ENCODE data around the gene KIF27. TPM values are rescaled to one million over a fixed set of nuclear protein-coding genes. Genes with fewer than 3 reads are reported as not detected.

KIF27 gene
- total RNA-seq, 1 donor from 2014 or later: 5.0 TPM

DNA sequence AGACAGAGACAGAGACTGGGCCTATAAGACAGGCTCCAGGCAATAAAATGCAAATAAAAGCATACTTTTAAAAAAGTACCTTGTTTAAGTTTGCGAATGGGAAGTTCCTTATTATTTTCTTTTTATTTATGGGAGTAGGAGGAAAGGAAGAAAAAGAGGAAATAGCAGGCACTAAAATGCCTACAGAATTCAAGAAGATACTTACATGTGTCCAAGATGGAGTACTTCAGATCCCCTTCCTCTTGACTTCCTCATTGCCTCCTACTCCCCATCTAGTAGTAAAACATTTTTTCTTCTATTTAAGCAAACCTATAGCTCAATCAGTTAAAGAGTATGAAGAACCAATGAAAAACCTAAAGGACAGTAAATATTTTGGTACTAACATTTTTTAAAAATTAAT, 128.5 kb downstream of the KIF27 start:
- Histone ChIP-seq H3K36me3 (ENCODE audit: control insufficient read depth, insufficient read depth, low read length) (no peaks in the 10 kb centered on the region), H3K27me3 (ENCODE audit: control insufficient read depth, insufficient read depth, low read length) (no peaks in the 10 kb centered on the region), H3K4me3 (ENCODE audit: low read depth, low read length) (no peak overlapping the region)
- DNase-seq (ENCODE audit: low read depth): no peak
- TF ChIP-seq, protein P1, sequence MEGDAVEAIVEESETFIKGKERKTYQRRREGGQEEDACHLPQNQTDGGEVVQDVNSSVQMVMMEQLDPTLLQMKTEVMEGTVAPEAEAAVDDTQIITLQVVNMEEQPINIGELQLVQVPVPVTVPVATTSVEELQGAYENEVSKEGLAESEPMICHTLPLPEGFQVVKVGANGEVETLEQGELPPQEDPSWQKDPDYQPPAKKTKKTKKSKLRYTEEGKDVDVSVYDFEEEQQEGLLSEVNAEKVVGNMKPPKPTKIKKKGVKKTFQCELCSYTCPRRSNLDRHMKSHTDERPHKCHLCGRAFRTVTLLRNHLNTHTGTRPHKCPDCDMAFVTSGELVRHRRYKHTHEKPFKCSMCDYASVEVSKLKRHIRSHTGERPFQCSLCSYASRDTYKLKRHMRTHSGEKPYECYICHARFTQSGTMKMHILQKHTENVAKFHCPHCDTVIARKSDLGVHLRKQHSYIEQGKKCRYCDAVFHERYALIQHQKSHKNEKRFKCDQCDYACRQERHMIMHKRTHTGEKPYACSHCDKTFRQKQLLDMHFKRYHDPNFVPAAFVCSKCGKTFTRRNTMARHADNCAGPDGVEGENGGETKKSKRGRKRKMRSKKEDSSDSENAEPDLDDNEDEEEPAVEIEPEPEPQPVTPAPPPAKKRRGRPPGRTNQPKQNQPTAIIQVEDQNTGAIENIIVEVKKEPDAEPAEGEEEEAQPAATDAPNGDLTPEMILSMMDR (IDR thresholded peaks at IDR 0.05; ENCODE audit: insufficient read depth, low read length, severe bottlenecking): no peak
- FAIRE-seq: no peak

Other genes starting within 250 kb of the KIF27 start
- 96.4 and 124 TPM in 2 replicates for gene UBQLN1, start 213.5 kb downstream of the KIF27 start, total RNA-seq
- 0.53 and 0.90 TPM in 2 replicates for gene GKAP1, start 103.7 kb downstream of the KIF27 start, total RNA-seq
- gene HNRNPK, start 58.8 kb upstream of the KIF27 start, total RNA-seq: 485 and 531 TPM in 2 replicates
- 3.7 and 4.7 TPM in 2 replicates for gene RMI1, start 59.4 kb upstream of the KIF27 start, total RNA-seq

Measured in bronchial epithelial cell (primary cell).